Caco-2 (cell line): ENCODE results near the gene BLMH. TPM values are rescaled to one million over a fixed set of nuclear protein-coding genes. Genes with fewer than 3 reads are reported as not detected.

Experiments
- BruUV-seq: library from RNA; stranded (reverse); fragments of 400-500 nt; replicated peaks from 2 replicates; lab custom pipeline; 2021; lab: Mats Ljungman, UMichigan
- CTCF ChIA-PET: fragments of 300-600 bp; sonication (Branson Sonifier 250); formaldehyde crosslinking; loops from one replicate; lab custom pipeline; 2022; ENCODE audit warnings: antibody characterized with exemption; lab: Charles Lee
- POLR2A ChIA-PET: fragments of 300-600 bp; sonication (Branson Sonifier 250); formaldehyde crosslinking; loops from one replicate; lab custom pipeline; 2022; ENCODE audit warnings: antibody characterized with exemption; lab: Charles Lee
- DNase-seq, 2 experiments: peaks; one replicate each; pipeline versions ENCODE4 v3.0.0 to v3.0.0-alpha.2; 2020 to 2022
- H3K27me3 ChIP-seq: replicated peaks from 2 replicates; pipeline ENCODE4 v1.6.0; 2011; ENCODE audit warnings: low read length; ENCODE audit not compliant: control insufficient read depth, insufficient read depth
- H3K36me3 ChIP-seq: 2 replicates; pipeline ENCODE4 v1.5.1; 2011; ENCODE audit warnings: low read length; ENCODE audit not compliant: control insufficient read depth, insufficient read depth
- H3K4me1 ChIP-seq: fragments of 250-450 bp; sonication (Bioruptor Pico); 2 replicates; pipeline ENCODE4 v1.5.1; 2020; ENCODE audit warnings: mild to moderate bottlenecking
- H3K4me3 ChIP-seq: 2 replicates; pipeline ENCODE4 v1.5.1; 2011; ENCODE audit warnings: low read depth, mild to moderate bottlenecking, control low read depth, low read length
- H3K9me3 ChIP-seq: fragments of 250-450 bp; sonication (Bioruptor Pico); 2 replicates; pipeline ENCODE4 v1.5.1; 2020; ENCODE audit warnings: mild to moderate bottlenecking, moderate library complexity
- H3K27ac Mint-ChIP-seq: one replicate; pipeline ENCODE4 v1.8.0; 2022; ENCODE audit warnings: mixed read lengths; ENCODE audit not compliant: unreplicated experiment
- H3K27me3 Mint-ChIP-seq: one replicate; pipeline ENCODE4 v1.8.0; 2022; ENCODE audit warnings: mixed read lengths; ENCODE audit not compliant: insufficient read depth, unreplicated experiment
- H3K36me3 Mint-ChIP-seq: one replicate; pipeline ENCODE4 v1.8.0; 2022; ENCODE audit warnings: mild to moderate bottlenecking, mixed read lengths; ENCODE audit not compliant: insufficient read depth, unreplicated experiment
- H3K4me1 Mint-ChIP-seq: one replicate; pipeline ENCODE4 v1.8.0; 2022; ENCODE audit warnings: low read depth, mixed read lengths; ENCODE audit not compliant: unreplicated experiment
- H3K4me3 Mint-ChIP-seq: one replicate; pipeline ENCODE4 v1.8.0; 2022; ENCODE audit warnings: mild to moderate bottlenecking, moderate library complexity, mixed read lengths; ENCODE audit not compliant: unreplicated experiment
- H3K9me3 Mint-ChIP-seq: one replicate; pipeline ENCODE4 v1.8.0; 2022; ENCODE audit warnings: mixed read lengths; ENCODE audit not compliant: unreplicated experiment
- CTCF ChIP-seq, 2 experiments: fragments of 200-600 bp in 1 of 2; IDR thresholded peaks; 1 replicate in 1 of 2; 2 replicates in 1 of 2; pipeline versions ENCODE4 v1.5.1 to v1.8.0; 2011 to 2022; ENCODE audit warnings: antibody characterized with exemption in 1 of 2, control low read depth in 1 of 2, inconsistent platforms in 1 of 2, low read depth in 1 of 2, low read length in 1 of 2, mild to moderate bottlenecking in 1 of 2, moderate library complexity in 1 of 2; ENCODE audit not compliant: insufficient read depth in 1 of 2, severe bottlenecking in 1 of 2, unreplicated experiment in 1 of 2
- intact Hi-C: fragments of 100-400 bp; cut with micrococcal nuclease; formaldehyde crosslinking; loops from one replicate; pipeline ENCODE4 v1.10.0; 2022; ENCODE audit not compliant: unreplicated experiment
- total RNA-seq: library from RNA; stranded (reverse); gene quantifications from 2 replicates; pipeline ENCODE4 v1.2.3, GENCODE V29; 2022

Gene BLMH
- total RNA-seq, 1 experiment from 2014 or later, result 56.1 TPM

- no peaks in the 10 kb centered on the region for H3K27me3 ChIP-seq
- H3K9me3 ChIP-seq, result no peaks in the 10 kb centered on the region
- H3K4me3 Mint-ChIP-seq, result no peak overlapping the region
- intact Hi-C loops, result no loop called here
- H3K27ac Mint-ChIP-seq, result no peak overlapping the region
- DNase-seq, result no peak
- H3K27me3 Mint-ChIP-seq, result no peaks in the 10 kb centered on the region
- peaks cover 13% of the 10 kb centered on the region for H3K36me3 Mint-ChIP-seq
- no peak overlapping the region for H3K4me3 ChIP-seq
- peaks cover 11% of the 10 kb centered on the region for H3K4me1 ChIP-seq
- ChIA-PET CTCF (no interaction called here), POLR2A (no interaction called here)
- BruUV-seq, result no TSS peak
- H3K36me3 ChIP-seq, result no peaks in the 10 kb centered on the region
- H3K9me3 Mint-ChIP-seq, result no peaks in the 10 kb centered on the region
- TF ChIP-seq CTCF (IDR thresholded peaks at IDR 0.05; ENCODE audit: insufficient read depth in 1 of 2, low read depth in 1 of 2, low read length in 1 of 2, severe bottlenecking in 1 of 2, unreplicated experiment in 1 of 2), result no peak
- H3K4me1 Mint-ChIP-seq, result peaks cover 18% of the 10 kb centered on the region
Measured at GRCh38 chr17:30240177-30240576, 51.6 kb downstream of the BLMH start.

GRCh38 chr17:30239089-30239462 is 52.7 kb downstream of the BLMH start:
- Mint-ChIP-seq H3K9me3 (no peaks in the 10 kb centered on the region), H3K27me3 (no peaks in the 10 kb centered on the region), H3K27ac (no peak overlapping the region), H3K36me3 (peaks cover 13% of the 10 kb centered on the region), H3K4me1 (peaks cover 26% of the 10 kb centered on the region), H3K4me3 (no peak overlapping the region)
- H3K9me3 ChIP-seq, result no peaks in the 10 kb centered on the region
- ChIA-PET CTCF (interaction anchor here (0.6 kb wide), 1 partner anchor 19 kb away, joined by 3 read pairs; no protein-coding TSS in a partner anchor), POLR2A (no interaction called here)
- H3K4me3 ChIP-seq, result no peak overlapping the region
- no peaks in the 10 kb centered on the region for H3K27me3 ChIP-seq
- intact Hi-C loops, result loop anchor here (5.0 kb wide), 1 partner anchor 47 kb away; no protein-coding TSS in a partner anchor
- H3K4me1 ChIP-seq, result peaks cover 16% of the 10 kb centered on the region
- no TSS peak for BruUV-seq
- no peak for TF ChIP-seq CTCF (IDR thresholded peaks at IDR 0.05; ENCODE audit: insufficient read depth in 1 of 2, low read depth in 1 of 2, low read length in 1 of 2, severe bottlenecking in 1 of 2, unreplicated experiment in 1 of 2)
- no peak for DNase-seq
- no peaks in the 10 kb centered on the region for H3K36me3 ChIP-seq

GRCh38 chr17:30238387-30239088 is 53.2 kb downstream of the BLMH start:
- Mint-ChIP-seq H3K36me3 (peaks cover 13% of the 10 kb centered on the region), H3K4me3 (peak overlapping the region; percentile 35), H3K4me1 (peaks cover 22% of the 10 kb centered on the region), H3K27ac (no peak overlapping the region), H3K9me3 (no peaks in the 10 kb centered on the region), H3K27me3 (no peaks in the 10 kb centered on the region)
- no peaks in the 10 kb centered on the region for H3K36me3 ChIP-seq
- ChIA-PET POLR2A (no interaction called here), CTCF (no interaction called here)
- intact Hi-C loops, result loop anchor here (5.0 kb wide), 1 partner anchor 46 kb away; no protein-coding TSS in a partner anchor
- DNase-seq, result no peak
- BruUV-seq, result no TSS peak
- no peaks in the 10 kb centered on the region for H3K27me3 ChIP-seq
- no peaks in the 10 kb centered on the region for H3K9me3 ChIP-seq
- peaks cover 19% of the 10 kb centered on the region for H3K4me1 ChIP-seq
- TF ChIP-seq CTCF (IDR thresholded peaks at IDR 0.05; ENCODE audit: insufficient read depth in 1 of 2, low read depth in 1 of 2, low read length in 1 of 2, severe bottlenecking in 1 of 2, unreplicated experiment in 1 of 2), result no peak
- H3K4me3 ChIP-seq, result no peak overlapping the region
